BJ (cell line): ENCODE measurements around the gene CD2. TPM values are rescaled to one million over a fixed set of nuclear protein-coding genes. Genes with fewer than 3 reads are reported as not detected.

Experiments
- CTCF ChIA-PET: fragments of 350-600 bp; formaldehyde crosslinking; extraction: SDS; loops from one replicate; lab custom pipeline; 2021; ENCODE audit warnings: antibody characterized with exemption, inconsistent platforms; lab: Yijun Ruan, JAX
- POLR2A ChIA-PET: fragments of 300-600 bp; sonication (Branson Sonifier 250); formaldehyde crosslinking; extraction: SDS; loops from one replicate; lab custom pipeline; 2021; ENCODE audit warnings: antibody characterized with exemption; lab: Charles Lee
- DNase-seq: peaks from one replicate; pipeline ENCODE4 v3.0.0-alpha.2; 2011; ENCODE audit warnings: low read depth
- H3K27me3 ChIP-seq: 2 replicates; pipeline ENCODE4 v1.6.0; 2011; ENCODE audit warnings: low read length; ENCODE audit not compliant: control insufficient read depth, insufficient read depth
- H3K36me3 ChIP-seq: 2 replicates; pipeline ENCODE4 v1.5.1; 2011; ENCODE audit warnings: low read length; ENCODE audit not compliant: control insufficient read depth, insufficient read depth
- H3K4me3 ChIP-seq: 2 replicates; pipeline ENCODE4 v1.5.1; 2011; ENCODE audit warnings: low read depth, mild to moderate bottlenecking, control low read depth, low read length
- polyA minus RNA-seq: library from RNA; depleted of rRNA, polyadenylated mRNA; stranded (reverse); fragments of >200 nt; gene quantifications from 2 replicates; pipeline ENCODE4 v1.2.3, GENCODE V29; 2011; rRNA and poly(A)+ RNA removed
- polyA plus RNA-seq: library from polyadenylated mRNA; depleted of rRNA; stranded (reverse); fragments of >200 nt; gene quantifications from 2 replicates; pipeline ENCODE4 v1.2.3, GENCODE V29; 2011; rRNA removed
- TF ChIP-seq, protein P1 (sequence below): IDR thresholded peaks from 2 replicates; pipeline ENCODE4 v1.5.1; 2011; ENCODE audit warnings: low read depth, mild to moderate bottlenecking, control low read depth, inconsistent platforms, low read length, moderate library complexity; ENCODE audit not compliant: insufficient read depth

Gene CD2, protein sequence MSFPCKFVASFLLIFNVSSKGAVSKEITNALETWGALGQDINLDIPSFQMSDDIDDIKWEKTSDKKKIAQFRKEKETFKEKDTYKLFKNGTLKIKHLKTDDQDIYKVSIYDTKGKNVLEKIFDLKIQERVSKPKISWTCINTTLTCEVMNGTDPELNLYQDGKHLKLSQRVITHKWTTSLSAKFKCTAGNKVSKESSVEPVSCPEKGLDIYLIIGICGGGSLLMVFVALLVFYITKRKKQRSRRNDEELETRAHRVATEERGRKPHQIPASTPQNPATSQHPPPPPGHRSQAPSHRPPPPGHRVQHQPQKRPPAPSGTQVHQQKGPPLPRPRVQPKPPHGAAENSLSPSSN
- not detected in 2 replicates for polyA plus RNA-seq
- not detected in 2 replicates for polyA minus RNA-seq

DNA sequence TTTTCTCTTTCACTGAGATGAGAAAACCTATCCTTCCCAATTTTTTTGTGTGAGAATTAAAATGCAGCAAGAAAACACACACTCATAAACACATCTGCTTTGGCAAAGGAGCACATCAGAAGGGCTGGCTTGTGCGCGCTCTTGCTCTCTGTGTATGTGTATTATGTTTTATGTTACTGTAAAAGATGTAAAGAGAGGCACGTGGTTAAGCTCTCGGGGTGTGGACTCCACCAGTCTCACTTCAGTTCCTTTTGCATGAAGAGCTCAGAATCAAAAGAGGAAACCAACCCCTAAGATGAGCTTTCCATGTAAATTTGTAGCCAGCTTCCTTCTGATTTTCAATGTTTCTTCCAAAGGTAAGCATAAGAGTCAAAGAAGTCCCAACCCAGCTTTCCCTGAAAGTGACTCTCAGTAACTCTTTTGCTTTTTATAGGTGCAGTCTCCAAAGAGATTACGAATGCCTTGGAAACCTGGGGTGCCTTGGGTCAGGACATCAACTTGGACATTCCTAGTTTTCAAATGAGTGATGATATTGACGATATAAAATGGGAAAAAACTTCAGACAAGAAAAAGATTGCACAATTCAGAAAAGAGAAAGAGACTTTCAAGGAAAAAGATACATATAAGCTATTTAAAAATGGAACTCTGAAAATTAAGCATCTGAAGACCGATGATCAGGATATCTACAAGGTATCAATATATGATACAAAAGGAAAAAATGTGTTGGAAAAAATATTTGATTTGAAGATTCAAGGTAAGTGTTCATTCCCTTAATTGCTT, at the start of gene CD2:
Gene CD2 (plus strand): TSS at position 233 of the 780 bp plus-strand sequence. CDS start 63 bp downstream, at position 296.
- H3K36me3 ChIP-seq, result no peaks in the 10 kb centered on the region
- CTCF ChIA-PET, result interaction anchor here (1.5 kb wide), 1 partner anchor 10 kb away, joined by 3 read pairs; no protein-coding TSS in a partner anchor
- TF ChIP-seq, protein P1, sequence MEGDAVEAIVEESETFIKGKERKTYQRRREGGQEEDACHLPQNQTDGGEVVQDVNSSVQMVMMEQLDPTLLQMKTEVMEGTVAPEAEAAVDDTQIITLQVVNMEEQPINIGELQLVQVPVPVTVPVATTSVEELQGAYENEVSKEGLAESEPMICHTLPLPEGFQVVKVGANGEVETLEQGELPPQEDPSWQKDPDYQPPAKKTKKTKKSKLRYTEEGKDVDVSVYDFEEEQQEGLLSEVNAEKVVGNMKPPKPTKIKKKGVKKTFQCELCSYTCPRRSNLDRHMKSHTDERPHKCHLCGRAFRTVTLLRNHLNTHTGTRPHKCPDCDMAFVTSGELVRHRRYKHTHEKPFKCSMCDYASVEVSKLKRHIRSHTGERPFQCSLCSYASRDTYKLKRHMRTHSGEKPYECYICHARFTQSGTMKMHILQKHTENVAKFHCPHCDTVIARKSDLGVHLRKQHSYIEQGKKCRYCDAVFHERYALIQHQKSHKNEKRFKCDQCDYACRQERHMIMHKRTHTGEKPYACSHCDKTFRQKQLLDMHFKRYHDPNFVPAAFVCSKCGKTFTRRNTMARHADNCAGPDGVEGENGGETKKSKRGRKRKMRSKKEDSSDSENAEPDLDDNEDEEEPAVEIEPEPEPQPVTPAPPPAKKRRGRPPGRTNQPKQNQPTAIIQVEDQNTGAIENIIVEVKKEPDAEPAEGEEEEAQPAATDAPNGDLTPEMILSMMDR, result no peak

DNA sequence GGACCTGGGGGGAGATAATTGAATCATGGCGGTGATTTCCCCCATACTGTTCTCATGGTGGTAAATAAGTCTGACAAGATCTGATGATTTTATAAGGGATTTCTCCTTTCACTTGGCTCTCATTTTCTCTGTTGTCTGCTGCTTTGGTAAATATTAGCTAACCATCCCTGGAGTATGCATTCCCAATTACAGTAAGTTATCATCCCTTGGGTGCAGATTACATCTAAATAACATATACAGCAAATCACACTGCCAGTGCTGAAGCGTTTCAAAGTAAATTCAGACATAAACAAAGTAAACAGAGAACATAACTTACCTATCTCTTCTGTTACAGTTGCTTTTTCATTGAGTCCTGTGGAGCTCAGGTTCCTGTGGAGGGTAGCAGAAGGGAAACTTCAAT, 48.1 kb upstream of the CD2 start:
- POLR2A ChIA-PET, result no interaction called here
- DNase-seq, result no peak
- H3K27me3 ChIP-seq, result no peaks in the 10 kb centered on the region; the same call in 1 of the 2 replicates
- CTCF ChIA-PET, result interaction anchor here (0.7 kb wide), 1 partner anchor 9 kb away, joined by 4 read pairs; no protein-coding TSS in a partner anchor
- no peaks in the 10 kb centered on the region for H3K36me3 ChIP-seq
- H3K4me3 ChIP-seq, result no peak overlapping the region
- TF ChIP-seq, protein P1, result no peak

More for the DNA sequence above, at the start of gene CD2:
- DNase-seq, result no peak
- H3K4me3 ChIP-seq, result no peak within 1 kb of the TSS
- POLR2A ChIA-PET, result no interaction called here
- H3K27me3 ChIP-seq, result no peaks in the 10 kb centered on the region

DNA sequence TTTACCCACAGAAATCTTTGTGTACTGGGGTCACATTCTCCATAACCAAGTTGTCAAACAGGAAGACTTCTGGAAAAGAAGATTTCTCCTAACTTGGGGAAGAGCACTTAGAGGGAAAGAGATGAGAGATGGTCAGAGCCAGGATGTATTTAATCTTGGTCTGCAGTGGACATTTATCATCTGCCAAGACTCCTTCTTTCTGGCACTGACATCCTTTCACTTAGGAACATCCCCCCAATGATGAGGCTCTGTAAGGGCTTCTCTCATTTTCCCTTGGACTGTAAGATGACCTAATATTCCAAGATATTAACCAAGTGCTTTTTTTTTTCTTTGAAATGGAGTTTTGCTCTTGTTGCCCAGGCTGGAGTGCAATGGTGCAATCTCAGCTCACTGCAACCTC, 47.4 kb upstream of the CD2 start:
- no peak for DNase-seq
- ChIA-PET POLR2A (no interaction called here), CTCF (no interaction called here)
- no peak overlapping the region for H3K4me3 ChIP-seq
- H3K27me3 ChIP-seq, result no peaks in the 10 kb centered on the region; the same call in 1 of the 2 replicates
- H3K36me3 ChIP-seq, result no peaks in the 10 kb centered on the region
- TF ChIP-seq, protein P1, result no peak

DNA sequence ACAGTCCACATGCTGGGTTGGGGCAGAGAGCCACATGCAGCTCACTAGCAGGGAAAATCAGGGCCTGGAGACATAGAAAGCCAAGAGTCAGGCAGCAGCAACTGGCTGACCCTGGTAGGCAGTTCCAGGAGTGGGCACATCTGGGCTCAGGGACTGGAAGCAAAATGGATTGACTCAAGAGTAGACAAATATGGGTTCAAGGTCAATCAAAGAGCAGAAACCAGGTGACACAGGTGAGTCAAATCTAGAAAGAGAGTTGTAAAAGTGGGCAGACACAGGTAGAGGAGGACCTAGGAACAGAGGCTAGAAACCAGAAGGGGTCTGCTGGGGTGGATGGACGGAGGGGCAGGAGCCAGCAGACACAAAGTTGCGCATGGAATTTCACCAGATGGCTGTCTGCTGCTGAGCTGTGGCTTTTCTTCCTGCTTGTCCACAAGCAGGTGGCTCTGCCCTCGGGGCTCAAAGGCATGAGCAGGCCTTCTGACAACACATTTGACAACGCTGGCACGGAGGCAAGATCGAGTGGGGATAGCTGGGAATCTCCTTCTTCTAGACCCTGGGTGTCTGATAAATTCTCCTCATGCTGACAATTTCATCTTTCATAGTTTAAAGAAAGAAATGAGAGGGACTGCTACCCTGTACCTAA, 45.9 kb upstream of the CD2 start:
- POLR2A ChIA-PET, result no interaction called here
- H3K27me3 ChIP-seq, result no peaks in the 10 kb centered on the region; the same call in 1 of the 2 replicates
- CTCF ChIA-PET, result no interaction called here
- no peak overlapping the region for H3K4me3 ChIP-seq
- DNase-seq, result no peak
- TF ChIP-seq, protein P1, result no peak
- H3K36me3 ChIP-seq, result no peaks in the 10 kb centered on the region
